ENCODE measurements around the gene TLK1.
A peak's percentile ranks its signal among the peaks of the same experiment; 100 is the strongest.

TLK1 gene

DNA sequence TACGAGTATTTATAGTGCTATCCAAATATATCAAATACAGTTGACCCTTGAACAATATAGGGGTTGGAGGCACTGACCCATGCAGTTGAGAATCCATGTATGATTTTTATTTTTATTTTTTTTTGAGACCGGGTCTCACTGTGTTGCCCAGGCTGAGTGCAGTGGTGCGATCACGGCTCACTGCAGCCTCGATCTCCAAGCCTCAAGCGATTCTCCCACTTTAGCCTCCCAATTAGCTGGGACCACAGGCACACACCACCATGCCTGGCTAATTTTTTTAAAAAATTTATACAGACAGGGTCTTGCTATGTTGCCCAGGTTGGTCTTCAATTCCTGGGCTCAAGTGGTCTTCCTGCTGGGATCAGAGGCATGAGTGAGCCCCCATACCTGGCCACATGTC, 161.0 kb downstream of the TLK1 start:
- no peak for DNase-seq (ENCODE audit: low read depth)

DNA sequence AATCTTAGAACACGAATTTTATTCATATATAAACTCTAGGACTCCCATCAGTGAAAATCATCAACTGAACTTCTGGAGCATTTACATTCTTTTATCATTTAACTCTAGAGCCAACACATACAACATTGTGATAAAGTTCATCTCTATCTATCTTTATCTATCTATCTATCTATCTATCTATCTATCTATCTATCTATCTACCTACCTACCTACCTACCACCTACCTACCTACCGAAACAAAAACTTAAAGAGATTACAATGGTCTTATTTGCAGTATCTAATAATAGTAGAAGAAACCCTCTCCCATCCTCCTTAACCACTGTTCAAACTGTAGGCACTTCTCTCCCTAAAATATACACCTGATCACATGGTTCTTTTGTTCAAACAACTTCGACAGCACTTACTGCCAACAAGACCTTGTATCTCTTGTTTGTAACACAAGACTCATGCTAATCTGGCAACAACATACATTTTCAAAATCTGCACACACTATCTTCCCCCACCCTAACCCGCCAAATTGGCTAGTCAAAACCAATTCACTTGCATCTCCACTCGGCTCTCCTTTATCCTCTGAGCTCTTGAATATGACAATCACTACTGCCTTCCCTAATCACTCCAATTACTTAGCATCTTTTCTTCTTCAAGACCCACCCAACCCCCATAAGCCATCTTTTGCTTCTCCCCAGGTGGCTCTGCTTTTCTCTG, 162.6 kb downstream of the TLK1 start:
- no peak for DNase-seq (ENCODE audit: low read depth)

GRCh38 chr2:170996316-170996715, 164.4 kb downstream of the TLK1 start:
- DNase-seq (ENCODE audit: low read depth), result no peak

DNA sequence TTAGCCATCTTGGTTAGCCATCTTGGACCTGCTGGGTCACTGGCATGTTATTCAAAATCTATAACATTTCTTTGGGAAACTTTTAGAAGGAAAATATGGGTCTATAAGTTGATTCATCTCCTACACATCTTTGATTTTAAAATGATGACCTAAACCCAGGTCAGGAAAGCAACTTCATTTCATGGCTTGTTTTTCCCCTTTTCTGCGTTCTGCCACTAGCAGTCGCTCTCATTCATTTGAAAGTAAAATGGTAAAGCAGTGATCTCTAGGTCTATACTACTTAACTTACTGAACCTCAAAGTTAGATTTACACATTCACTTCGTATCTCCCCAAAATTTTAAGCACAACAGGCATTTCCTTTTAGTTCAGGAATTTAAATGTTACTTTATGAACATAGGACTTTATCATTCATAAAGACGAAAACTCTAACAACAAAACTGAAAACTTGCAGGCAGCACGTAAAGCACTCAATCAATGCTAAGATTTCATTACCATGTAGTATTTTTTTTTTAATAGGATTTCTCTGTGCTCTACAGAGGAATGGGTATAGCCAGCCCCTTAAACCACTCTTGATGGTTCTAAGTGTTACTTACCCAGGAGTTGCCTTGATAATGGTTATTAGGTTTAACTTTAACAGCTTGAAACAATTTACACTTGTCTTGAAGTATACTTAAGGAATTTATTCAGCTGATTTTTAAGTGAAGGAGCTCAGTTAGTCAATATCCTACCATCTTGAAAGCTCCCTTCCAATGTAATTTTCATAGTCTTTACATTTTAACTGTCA, 169.1 kb downstream of the TLK1 start:
- DNase-seq (ENCODE audit: low read depth), result no peak

DNA sequence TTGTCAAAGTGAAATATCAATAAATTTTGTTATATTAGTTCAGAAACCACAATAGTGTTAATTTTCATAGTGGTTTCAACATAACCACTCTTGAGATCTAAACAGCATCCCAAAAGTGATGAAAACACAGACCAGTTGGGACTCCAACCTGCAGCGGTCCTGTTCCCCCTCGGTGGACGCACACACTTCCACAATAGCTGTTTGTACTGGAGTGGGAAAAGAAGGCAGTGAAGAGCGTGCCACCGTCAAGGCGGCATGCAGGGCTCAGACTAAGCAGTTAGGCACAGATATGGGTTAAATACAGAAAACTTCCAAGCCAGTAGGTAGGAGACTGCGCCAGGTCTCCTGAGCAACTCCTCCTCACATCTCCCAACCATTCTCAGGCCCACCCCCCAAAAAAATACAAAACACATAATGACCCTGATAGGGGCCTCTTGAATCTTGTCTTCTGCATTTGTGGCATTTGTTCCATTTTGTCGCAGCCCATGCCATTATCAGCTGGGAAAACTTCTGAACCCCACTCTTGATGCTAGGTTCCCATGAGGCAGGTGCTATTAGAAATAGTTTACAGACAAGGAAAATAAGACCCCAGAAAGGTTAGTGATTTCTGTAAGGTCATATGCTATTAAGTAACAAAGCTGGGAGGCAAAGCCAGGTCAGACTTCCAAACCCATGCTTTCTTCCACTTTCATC, 174.0 kb downstream of the TLK1 start:
- DNase-seq (ENCODE audit: low read depth), result no peak

GRCh38 chr2:170985407-170985806, 175.3 kb downstream of the TLK1 start:
- DNase-seq (ENCODE audit: low read depth), result no peak

DNA sequence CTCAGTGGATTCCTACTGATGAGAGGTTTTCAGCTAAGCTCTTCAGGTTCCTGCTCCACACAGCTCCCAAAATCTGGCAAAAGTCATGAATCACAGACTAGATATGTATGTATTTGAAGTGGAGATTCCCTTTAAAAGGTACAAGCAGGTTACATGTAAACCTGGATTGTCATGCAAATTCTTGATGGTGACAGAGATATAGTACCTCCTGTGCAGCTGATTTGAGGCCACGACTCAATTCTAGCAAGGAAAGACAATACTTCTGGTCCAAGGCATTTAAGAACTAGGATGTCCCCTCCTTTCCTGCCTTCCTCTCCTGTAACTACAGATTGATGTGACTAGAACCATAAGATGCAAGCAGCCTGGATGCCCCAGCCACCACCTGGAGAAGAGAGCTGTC, 176.6 kb downstream of the TLK1 start:
- DNase-seq (ENCODE audit: low read depth), result no peak

- DNase-seq (ENCODE audit: low read depth), result no peak
These were observed 184.8 kb downstream of the TLK1 start for GRCh38 chr2:170975943-170976270.

DNA sequence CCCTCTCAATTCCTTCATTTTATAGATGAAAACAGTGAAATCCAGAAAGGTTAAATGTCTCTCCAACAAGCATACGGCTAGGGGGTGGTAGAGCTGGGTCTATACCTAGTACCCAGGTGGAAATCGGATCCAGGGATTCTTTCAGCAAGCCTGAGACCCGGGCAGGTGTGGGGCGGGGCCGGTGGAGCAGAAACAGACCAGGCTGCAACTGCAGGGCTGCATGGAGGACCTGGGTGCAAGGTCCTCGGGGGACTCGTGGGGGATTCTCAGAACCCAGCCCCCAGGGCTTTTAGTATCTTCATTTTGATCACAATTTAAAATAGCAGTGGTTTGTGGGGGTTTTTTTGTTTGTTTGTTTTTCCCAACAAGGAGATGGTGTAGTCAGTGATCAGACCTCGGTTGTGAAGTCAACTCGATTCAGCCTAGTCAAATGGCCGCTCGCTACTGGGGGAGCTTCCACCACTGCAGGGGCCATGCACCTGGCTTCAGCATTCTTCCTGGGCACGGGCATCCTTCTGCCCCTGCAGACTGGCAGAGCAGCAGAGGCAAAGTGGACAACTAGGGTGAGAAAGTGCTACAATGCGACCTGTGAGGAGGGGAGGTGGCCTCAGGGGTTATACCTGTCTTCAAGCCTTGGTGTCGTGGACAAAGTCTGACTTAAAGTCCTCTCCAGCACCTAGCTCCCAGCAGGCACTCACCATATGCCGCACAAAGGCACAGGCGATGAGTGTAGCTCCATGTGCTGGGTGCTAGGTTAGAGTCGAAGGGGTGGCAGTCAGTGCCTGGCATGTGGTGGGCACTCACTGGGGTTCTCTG, 185.4 kb downstream of the TLK1 start:
- no peak for DNase-seq (ENCODE audit: low read depth)

GRCh38 chr2:170974304-170974993, 186.2 kb downstream of the TLK1 start:
- DNase-seq (ENCODE audit: low read depth), result no peak

DNA sequence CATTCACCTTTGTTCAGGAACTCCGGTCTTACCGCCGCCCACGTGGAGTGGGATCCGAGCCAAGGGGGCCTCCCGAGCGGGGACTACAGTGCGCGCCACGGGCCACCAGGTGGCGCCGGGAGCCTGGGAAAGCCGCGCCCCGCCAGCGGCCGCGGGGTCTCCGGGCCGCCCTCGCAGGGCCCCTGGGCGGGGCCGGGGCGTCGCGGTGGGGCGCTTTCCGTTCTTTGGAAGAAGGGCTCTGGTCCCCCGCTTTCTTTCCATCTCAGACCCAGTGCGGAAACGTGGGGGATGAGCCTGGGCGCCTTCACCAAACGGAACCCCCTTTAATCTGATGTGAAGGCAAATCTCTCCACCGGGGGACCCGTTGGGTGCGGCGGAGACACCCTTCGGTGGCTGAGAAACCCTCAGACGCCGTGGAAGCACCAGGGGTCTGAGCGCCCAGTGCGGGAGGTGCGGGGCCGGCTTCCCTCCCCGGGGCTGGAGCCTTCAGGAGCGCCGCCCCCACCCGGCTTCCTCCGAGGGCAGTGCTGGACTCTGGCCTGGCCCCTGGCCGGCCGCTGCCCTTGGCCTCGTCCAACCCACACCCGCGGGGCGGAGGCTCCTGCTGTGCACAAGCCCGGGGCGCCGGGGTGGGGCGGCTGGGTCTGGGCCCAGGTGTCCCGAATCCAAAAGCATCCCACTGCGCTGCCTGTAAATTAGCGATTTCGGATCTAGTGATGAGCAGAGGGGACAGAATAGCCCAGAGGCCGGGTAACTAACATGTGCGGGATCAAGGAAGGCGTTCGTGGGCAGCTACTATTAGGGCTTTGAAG, 187.0 kb downstream of the TLK1 start:
- DNase-seq (ENCODE audit: low read depth), result peak; percentile 82

DNA sequence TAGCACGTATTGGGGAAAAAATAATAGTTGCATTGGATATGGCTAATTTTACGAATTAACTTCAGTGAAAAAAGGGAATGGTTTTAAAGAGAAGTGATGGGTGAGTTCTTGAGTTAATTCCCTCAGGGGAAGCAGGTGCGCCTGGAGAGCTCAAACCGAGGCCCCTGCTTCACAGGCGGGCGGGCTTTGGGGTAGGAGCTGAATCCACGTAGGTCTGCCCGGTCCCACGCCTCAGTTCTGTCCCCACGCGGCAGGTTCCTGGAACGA, 187.5 kb downstream of the TLK1 start:
- DNase-seq (ENCODE audit: low read depth), result no peak

GRCh38 chr2:170972296-170973224, 188.1 kb downstream of the TLK1 start:
- no peak for DNase-seq (ENCODE audit: low read depth)

GRCh38 chr2:170971071-170971470, 189.6 kb downstream of the TLK1 start:
- DNase-seq (ENCODE audit: low read depth), result no peak

GRCh38 chr2:170969872-170970496, 190.7 kb downstream of the TLK1 start:
- DNase-seq (ENCODE audit: low read depth), result no peak

- no peak for DNase-seq (ENCODE audit: low read depth)
These were observed 191.7 kb downstream of the TLK1 start for GRCh38 chr2:170969030-170969429.

- no peak for DNase-seq (ENCODE audit: low read depth)
These were observed 192.3 kb downstream of the TLK1 start for GRCh38 chr2:170968205-170969003.

- DNase-seq (ENCODE audit: low read depth), result no peak
These were observed 193.1 kb downstream of the TLK1 start for GRCh38 chr2:170967553-170967952.

All from activated T-helper 1 cell treated with Interleukin-2 at 50 U/mL for 16 hours (primary cell).